Fibroblast of lung (primary cell): ENCODE results near the gene HADH. TPM values are rescaled to one million over a fixed set of nuclear protein-coding genes. Genes with fewer than 3 reads are reported as not detected.

Source experiments
- DNase-seq, 2 donors: peaks; one replicate each; pipeline versions ENCODE4 v3.0.0 to v3.0.0-alpha.2; 2010; ENCODE audit warnings: low read depth in 2 of 2
- H2AFZ ChIP-seq: 2 replicates; pipeline ENCODE4 v1.5.1; 2012; ENCODE audit warnings: low read length, control low read depth, inconsistent platforms
- H3K27ac ChIP-seq: 2 replicates; pipeline ENCODE4 v1.5.1; 2011; ENCODE audit warnings: low read length, control low read depth; ENCODE audit not compliant: insufficient read depth
- H3K27me3 ChIP-seq: 2 replicates; pipeline ENCODE4 v1.5.1; 2011; ENCODE audit warnings: mild to moderate bottlenecking, low read length; ENCODE audit not compliant: control insufficient read depth, insufficient read depth
- H3K36me3 ChIP-seq: 2 replicates; pipeline ENCODE4 v1.5.1; 2011; ENCODE audit warnings: low read length; ENCODE audit not compliant: control insufficient read depth, insufficient read depth
- H3K4me1 ChIP-seq: 2 replicates; pipeline ENCODE4 v1.5.1; 2011; ENCODE audit warnings: low read length; ENCODE audit not compliant: control insufficient read depth, insufficient read depth; ENCODE audit errors: extremely low read depth
- H3K4me2 ChIP-seq: 2 replicates; pipeline ENCODE4 v1.5.1; 2011; ENCODE audit warnings: low read length, control low read depth; ENCODE audit not compliant: insufficient read depth; ENCODE audit errors: extremely low read depth
- H3K4me3 ChIP-seq, 4 experiments: fragments of 200-600 bp in 1 of 4; sonication (generic) in 1 of 4; replicated peaks in 1 of 4; 2 replicates each; pipeline ENCODE4 v1.5.1; 2011 to 2016; ENCODE audit warnings: low read length in 4 of 4, low read depth in 3 of 4, mild to moderate bottlenecking in 3 of 4, control low read depth in 2 of 4, inconsistent platforms in 1 of 4, mixed read lengths in 1 of 4; ENCODE audit not compliant: insufficient read depth in 1 of 4; ENCODE audit errors: control extremely low read depth in 1 of 4
- H3K79me2 ChIP-seq: 2 replicates; pipeline ENCODE4 v1.5.1; 2012; ENCODE audit warnings: mild to moderate bottlenecking, low read length, inconsistent platforms; ENCODE audit not compliant: control insufficient read depth, insufficient read depth
- H3K9ac ChIP-seq: 2 replicates; pipeline ENCODE4 v1.5.1; 2011; ENCODE audit warnings: mild to moderate bottlenecking, low read length, control low read depth; ENCODE audit not compliant: insufficient read depth
- H3K9me3 ChIP-seq: 2 replicates; pipeline ENCODE4 v1.5.1; 2012; ENCODE audit warnings: low read depth, low read length; ENCODE audit not compliant: control insufficient read depth, insufficient read depth
- H4K20me1 ChIP-seq: 2 replicates; pipeline ENCODE4 v1.5.1; 2011; ENCODE audit warnings: low read length; ENCODE audit not compliant: control insufficient read depth, insufficient read depth; ENCODE audit errors: extremely low read depth
- EZH2 ChIP-seq: IDR thresholded peaks from 2 replicates; pipeline ENCODE4 v1.5.1; 2012; ENCODE audit warnings: low read length, control low read depth, mild to moderate bottlenecking; ENCODE audit errors: missing control alignments
- polyA plus RNA-seq, 2 donors: library from polyadenylated mRNA; depleted of rRNA in 1 of 2; stranded (reverse) in 1 of 2; unstranded in 1 of 2; fragments of >200 nt; gene quantifications; 2 replicates each; pipeline ENCODE4 v1.2.1, GENCODE V29; 2011 to 2012; ENCODE audit warnings: missing spikeins in 1 of 2
- total RNA-seq: library from RNA; depleted of rRNA; stranded (reverse); fragments of >200 nt; gene quantifications from 2 replicates; pipeline ENCODE4 v1.2.1, GENCODE V29; 2014
- TF ChIP-seq, protein P1 (sequence below), 2 donors: IDR thresholded peaks in 1 of 2; conservative IDR thresholded peaks in 1 of 2; 1 replicate in 1 of 2; 2 replicates in 1 of 2; pipeline ENCODE4 v1.5.1; 2011 to 2012; ENCODE audit warnings: low read length in 2 of 2, control low read depth in 1 of 2, inconsistent platforms in 1 of 2, low read depth in 1 of 2, mild to moderate bottlenecking in 1 of 2

HADH gene
- total and polyA plus RNA-seq, 2 donors (not counting 1 experiment from before 2014, with no cell fraction given), result 16.7 to 29.7 TPM

DNA sequence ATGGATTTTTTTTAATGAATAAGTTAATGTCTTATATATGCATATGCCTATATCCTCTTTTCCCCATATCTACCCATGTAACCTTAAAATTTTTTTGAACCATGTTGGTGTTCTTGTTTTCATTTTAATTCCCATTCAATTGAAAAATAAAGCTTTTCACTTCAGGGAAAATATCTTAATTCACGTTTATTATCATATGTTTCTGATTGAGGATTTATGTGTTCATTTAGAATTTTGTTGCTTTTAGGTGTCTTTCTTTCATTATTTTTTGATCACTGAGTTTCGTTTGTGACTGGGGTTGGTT, 29.1 kb downstream of the HADH start:
- no peaks in the 10 kb centered on the region for H3K9me3 ChIP-seq
- no peaks in the 10 kb centered on the region for H3K27me3 ChIP-seq
- no peak overlapping the region for H3K9ac ChIP-seq
- TF ChIP-seq, protein P1, sequence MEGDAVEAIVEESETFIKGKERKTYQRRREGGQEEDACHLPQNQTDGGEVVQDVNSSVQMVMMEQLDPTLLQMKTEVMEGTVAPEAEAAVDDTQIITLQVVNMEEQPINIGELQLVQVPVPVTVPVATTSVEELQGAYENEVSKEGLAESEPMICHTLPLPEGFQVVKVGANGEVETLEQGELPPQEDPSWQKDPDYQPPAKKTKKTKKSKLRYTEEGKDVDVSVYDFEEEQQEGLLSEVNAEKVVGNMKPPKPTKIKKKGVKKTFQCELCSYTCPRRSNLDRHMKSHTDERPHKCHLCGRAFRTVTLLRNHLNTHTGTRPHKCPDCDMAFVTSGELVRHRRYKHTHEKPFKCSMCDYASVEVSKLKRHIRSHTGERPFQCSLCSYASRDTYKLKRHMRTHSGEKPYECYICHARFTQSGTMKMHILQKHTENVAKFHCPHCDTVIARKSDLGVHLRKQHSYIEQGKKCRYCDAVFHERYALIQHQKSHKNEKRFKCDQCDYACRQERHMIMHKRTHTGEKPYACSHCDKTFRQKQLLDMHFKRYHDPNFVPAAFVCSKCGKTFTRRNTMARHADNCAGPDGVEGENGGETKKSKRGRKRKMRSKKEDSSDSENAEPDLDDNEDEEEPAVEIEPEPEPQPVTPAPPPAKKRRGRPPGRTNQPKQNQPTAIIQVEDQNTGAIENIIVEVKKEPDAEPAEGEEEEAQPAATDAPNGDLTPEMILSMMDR (conservative IDR thresholded peaks at IDR 0.05 in 1 of 2, IDR thresholded peaks at IDR 0.05 in 1 of 2; ENCODE audit: low read depth in 1 of 2, low read length in 2 of 2), result no peak
- TF ChIP-seq EZH2, result no peak
- no peak for DNase-seq
- H3K79me2 ChIP-seq, result no peaks in the 10 kb centered on the region
- no peaks in the 10 kb centered on the region for H3K4me1 ChIP-seq
- H4K20me1 ChIP-seq, result no peaks in the 10 kb centered on the region
- no peak overlapping the region for H2AFZ ChIP-seq
- H3K36me3 ChIP-seq, result no peaks in the 10 kb centered on the region
- no peak overlapping the region for H3K27ac ChIP-seq
- H3K4me3 ChIP-seq, result no peak overlapping the region
- H3K4me2 ChIP-seq, result no peak overlapping the region

DNA sequence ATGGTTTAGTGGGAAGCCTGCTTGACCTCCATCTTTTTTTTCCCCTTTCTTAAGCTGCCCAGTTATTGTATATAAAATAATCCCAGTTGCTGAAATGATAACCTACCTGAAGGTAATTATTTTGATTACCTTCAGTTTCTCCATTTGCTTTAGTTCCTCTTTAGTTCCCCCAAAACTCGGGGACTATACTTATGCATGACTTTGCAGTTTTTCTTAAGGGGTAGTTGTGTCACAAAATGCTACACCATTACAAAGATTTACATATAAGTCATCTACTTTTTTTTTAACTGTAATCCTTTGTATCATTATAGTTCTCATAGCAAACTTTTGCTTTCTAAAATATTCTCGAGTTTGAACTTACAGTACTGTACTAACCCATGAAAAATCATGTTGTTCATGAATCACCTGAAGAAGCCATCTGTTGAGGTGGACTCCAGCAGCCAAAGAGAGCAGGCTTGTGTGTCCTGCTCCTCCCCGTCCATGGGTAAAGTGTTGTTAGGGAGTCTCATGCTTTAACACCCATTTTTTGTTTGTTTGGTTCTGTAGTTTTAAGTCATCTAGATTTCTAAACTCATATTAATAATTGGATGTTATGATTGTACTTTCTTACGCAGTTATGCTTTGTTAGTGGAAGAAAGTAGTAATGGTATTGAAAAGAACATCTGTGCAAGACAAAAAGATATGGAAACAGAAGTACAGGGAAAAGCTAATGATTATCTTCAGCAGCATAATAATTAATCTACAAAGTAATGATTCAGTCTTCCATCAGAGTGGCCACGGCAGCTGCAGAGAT, 34.6 kb downstream of the HADH start:
- H3K79me2 ChIP-seq, result no peaks in the 10 kb centered on the region
- H2AFZ ChIP-seq, result no peak overlapping the region
- no peaks in the 10 kb centered on the region for H3K4me1 ChIP-seq
- H3K36me3 ChIP-seq, result no peaks in the 10 kb centered on the region
- H3K27me3 ChIP-seq, result no peaks in the 10 kb centered on the region
- H3K4me2 ChIP-seq, result no peak overlapping the region
- no peak for TF ChIP-seq EZH2
- TF ChIP-seq, protein P1 (conservative IDR thresholded peaks at IDR 0.05 in 1 of 2, IDR thresholded peaks at IDR 0.05 in 1 of 2; ENCODE audit: low read depth in 1 of 2, low read length in 2 of 2), result no peak
- no peak for DNase-seq
- no peak overlapping the region for H3K9ac ChIP-seq
- no peaks in the 10 kb centered on the region for H4K20me1 ChIP-seq
- no peak overlapping the region for H3K4me3 ChIP-seq
- no peak overlapping the region for H3K27ac ChIP-seq
- H3K9me3 ChIP-seq, result no peaks in the 10 kb centered on the region

DNA sequence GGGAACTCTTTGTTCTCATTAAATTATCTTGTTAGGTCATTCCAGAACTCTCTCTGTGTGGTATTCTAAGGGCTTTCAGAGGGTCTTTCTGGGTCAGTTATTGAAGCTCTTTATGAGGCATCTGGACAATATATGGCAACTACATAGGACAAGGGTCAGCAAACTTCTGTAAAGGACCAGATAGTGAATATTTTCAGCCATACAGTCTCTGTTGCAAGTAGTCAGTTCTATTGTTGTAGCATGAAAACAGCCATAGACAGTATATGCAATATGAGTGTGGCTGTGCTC, 35.1 kb downstream of the HADH start:
- H3K27me3 ChIP-seq, result no peaks in the 10 kb centered on the region
- H3K9ac ChIP-seq, result no peak overlapping the region
- H4K20me1 ChIP-seq, result no peaks in the 10 kb centered on the region
- no peak overlapping the region for H3K4me2 ChIP-seq
- no peak overlapping the region for H3K27ac ChIP-seq
- no peaks in the 10 kb centered on the region for H3K79me2 ChIP-seq
- no peak overlapping the region for H2AFZ ChIP-seq
- TF ChIP-seq EZH2, result no peak
- TF ChIP-seq, protein P1 (conservative IDR thresholded peaks at IDR 0.05 in 1 of 2, IDR thresholded peaks at IDR 0.05 in 1 of 2; ENCODE audit: low read depth in 1 of 2, low read length in 2 of 2), result no peak
- H3K9me3 ChIP-seq, result no peaks in the 10 kb centered on the region
- H3K4me3 ChIP-seq, result no peak overlapping the region
- DNase-seq, result no peak
- peaks cover 2% of the 10 kb centered on the region for H3K4me1 ChIP-seq
- no peaks in the 10 kb centered on the region for H3K36me3 ChIP-seq
